Middle frontal gyrus (tissue), 1 donor: ENCODE results near the gene UTS2B.

ENCODE experiments used
- DNase-seq: peaks from one replicate; pipeline ENCODE4 v3.0.0-alpha.2; 2015; ENCODE audit warnings: low spot score; ENCODE audit errors: extremely low spot score

The UTS2B gene

GRCh38 chr3:191327526-191327925 lies 2.8 kb downstream of the UTS2B start:
- no peak for DNase-seq

GRCh38 chr3:191324936-191325335 lies 5.4 kb downstream of the UTS2B start:
- DNase-seq = no peak

- no peak for DNase-seq
Measured at GRCh38 chr3:191321019-191321767, 9.1 kb downstream of the UTS2B start.

- DNase-seq = no peak
Measured at GRCh38 chr3:191320316-191320715, 10.0 kb downstream of the UTS2B start.

GRCh38 chr3:191316876-191317603 lies 13.3 kb downstream of the UTS2B start:
- DNase-seq = no peak

- no peak for DNase-seq
Measured at GRCh38 chr3:191314109-191314728, 16.1 kb downstream of the UTS2B start.

- no peak for DNase-seq
Measured at GRCh38 chr3:191313296-191313695, 17.0 kb downstream of the UTS2B start.

- no peak for DNase-seq
Measured at GRCh38 chr3:191307341-191307740, 23.0 kb downstream of the UTS2B start.

- DNase-seq = no peak
Measured at GRCh38 chr3:191306428-191306827, 23.9 kb downstream of the UTS2B start.

GRCh38 chr3:191303596-191303995 lies 26.7 kb downstream of the UTS2B start:
- DNase-seq = no peak

GRCh38 chr3:191302451-191302850 lies 27.9 kb downstream of the UTS2B start:
- no peak for DNase-seq

GRCh38 chr3:191301782-191302411 lies 28.4 kb downstream of the UTS2B start:
- no peak for DNase-seq

GRCh38 chr3:191301017-191301416 lies 29.3 kb downstream of the UTS2B start:
- DNase-seq = no peak

- no peak for DNase-seq
Measured at GRCh38 chr3:191300422-191300821, 29.9 kb downstream of the UTS2B start.

- no peak for DNase-seq
Measured at GRCh38 chr3:191298846-191299245, 31.5 kb downstream of the UTS2B start.

- no peak for DNase-seq
Measured at GRCh38 chr3:191296041-191296541, 34.2 kb downstream of the UTS2B start.

GRCh38 chr3:191294291-191294690 lies 36.0 kb downstream of the UTS2B start:
- DNase-seq = no peak

GRCh38 chr3:191292243-191293015 lies 37.9 kb downstream of the UTS2B start:
- no peak for DNase-seq

GRCh38 chr3:191290311-191291025 lies 39.9 kb downstream of the UTS2B start:
- DNase-seq = no peak

GRCh38 chr3:191283400-191283799 lies 46.9 kb downstream of the UTS2B start:
- DNase-seq = no peak
